Tibial artery (tissue), 4 donors: ENCODE results near the gene BCL11B.

Experiments
- DNase-seq, 2 donors: peaks; one replicate each; pipeline ENCODE4 v3.0.0-alpha.2; 2019
- H3K27ac ChIP-seq, 2 donors: fragments of 200-600 bp; sonication (generic) in 1 of 2; 1 replicate in 1 of 2; 2 replicates in 1 of 2; pipeline ENCODE4 v1.5.1; 2018 to 2019; ENCODE audit warnings: mild to moderate bottlenecking in 1 of 2
- H3K27me3 ChIP-seq, 2 donors: fragments of 200-600 bp; sonication (generic) in 1 of 2; one replicate each; pipeline versions ENCODE4 v1.5.1 to v1.6.0; 2016 to 2019
- H3K36me3 ChIP-seq, 3 donors: fragments of 200-600 bp; sonication (generic) in 2 of 3; one replicate each; pipeline ENCODE4 v1.5.1; 2016 to 2019; ENCODE audit warnings: mild to moderate bottlenecking in 2 of 3
- H3K4me1 ChIP-seq, 4 donors: fragments of 200-600 bp; sonication (generic) in 2 of 4; 1 replicate in 3 of 4; 2 replicates in 1 of 4; pipeline ENCODE4 v1.5.1; 2016 to 2019
- H3K4me3 ChIP-seq, 2 donors: fragments of 200-600 bp; sonication (generic) in 1 of 2; 1 replicate in 1 of 2; 2 replicates in 1 of 2; pipeline ENCODE4 v1.5.1; 2018 to 2019; ENCODE audit warnings: mild to moderate bottlenecking in 2 of 2
- H3K9me3 ChIP-seq, 3 donors: fragments of 200-600 bp; sonication (generic) in 1 of 3; one replicate each; pipeline ENCODE4 v1.5.1; 2016 to 2019
- intact Hi-C: fragments of 100-400 bp; cut with DNase I; formaldehyde crosslinking; loops from one replicate; pipeline ENCODE4 v1.15.0; 2023; ENCODE audit warnings: low total_unique reads
- TF ChIP-seq, protein P1 (sequence below), 2 experiments: fragments of 200-600 bp in 1 of 2; fragments of 450-650 bp in 1 of 2; IDR thresholded peaks; one replicate each; pipeline ENCODE4 v1.5.1; 2017 to 2019; ENCODE audit warnings: antibody characterized with exemption in 2 of 2, mild to moderate bottlenecking in 1 of 2, moderate library complexity in 1 of 2

BCL11B gene

DNA sequence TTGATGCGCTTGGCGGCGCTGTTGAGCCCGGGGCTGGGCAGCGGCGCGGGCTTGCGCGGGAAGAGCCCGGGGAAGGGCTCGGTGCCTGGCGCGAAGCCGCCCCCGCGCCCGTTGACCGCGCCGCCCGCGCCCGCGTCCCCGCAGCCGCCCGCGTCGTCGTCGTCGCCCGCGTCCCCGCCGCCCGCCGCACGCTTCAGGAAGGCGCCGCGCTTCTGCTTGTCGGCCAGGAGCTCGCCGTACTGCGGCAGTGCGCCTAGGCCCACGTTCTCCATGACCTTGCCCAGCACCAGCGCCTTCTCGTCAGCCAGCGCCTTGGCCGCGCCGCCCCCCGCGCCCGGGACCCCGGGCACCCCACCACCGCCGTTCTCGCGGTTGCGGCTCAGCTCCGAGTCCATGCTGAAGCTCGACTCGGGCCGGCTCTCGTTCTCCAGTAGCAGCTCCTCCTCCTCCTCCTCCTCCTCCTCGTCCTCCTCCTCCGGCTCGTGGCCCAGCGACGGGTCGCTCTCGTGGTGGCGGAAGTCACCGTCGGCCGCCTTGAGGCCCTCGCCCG is 97.2 kb downstream of the BCL11B start:
- H3K9me3 ChIP-seq = no peaks in the 10 kb centered on the region
- no peak overlapping the region for H3K27ac ChIP-seq
- TF ChIP-seq, protein P1, sequence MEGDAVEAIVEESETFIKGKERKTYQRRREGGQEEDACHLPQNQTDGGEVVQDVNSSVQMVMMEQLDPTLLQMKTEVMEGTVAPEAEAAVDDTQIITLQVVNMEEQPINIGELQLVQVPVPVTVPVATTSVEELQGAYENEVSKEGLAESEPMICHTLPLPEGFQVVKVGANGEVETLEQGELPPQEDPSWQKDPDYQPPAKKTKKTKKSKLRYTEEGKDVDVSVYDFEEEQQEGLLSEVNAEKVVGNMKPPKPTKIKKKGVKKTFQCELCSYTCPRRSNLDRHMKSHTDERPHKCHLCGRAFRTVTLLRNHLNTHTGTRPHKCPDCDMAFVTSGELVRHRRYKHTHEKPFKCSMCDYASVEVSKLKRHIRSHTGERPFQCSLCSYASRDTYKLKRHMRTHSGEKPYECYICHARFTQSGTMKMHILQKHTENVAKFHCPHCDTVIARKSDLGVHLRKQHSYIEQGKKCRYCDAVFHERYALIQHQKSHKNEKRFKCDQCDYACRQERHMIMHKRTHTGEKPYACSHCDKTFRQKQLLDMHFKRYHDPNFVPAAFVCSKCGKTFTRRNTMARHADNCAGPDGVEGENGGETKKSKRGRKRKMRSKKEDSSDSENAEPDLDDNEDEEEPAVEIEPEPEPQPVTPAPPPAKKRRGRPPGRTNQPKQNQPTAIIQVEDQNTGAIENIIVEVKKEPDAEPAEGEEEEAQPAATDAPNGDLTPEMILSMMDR (IDR thresholded peaks at IDR 0.05) = no peak
- DNase-seq = no peak
- no peaks in the 10 kb centered on the region for H3K36me3 ChIP-seq
- H3K4me3 ChIP-seq = no peak overlapping the region
- H3K4me1 ChIP-seq = no peaks in the 10 kb centered on the region
- intact Hi-C loops = no loop called here
- no peaks in the 10 kb centered on the region for H3K27me3 ChIP-seq

DNA sequence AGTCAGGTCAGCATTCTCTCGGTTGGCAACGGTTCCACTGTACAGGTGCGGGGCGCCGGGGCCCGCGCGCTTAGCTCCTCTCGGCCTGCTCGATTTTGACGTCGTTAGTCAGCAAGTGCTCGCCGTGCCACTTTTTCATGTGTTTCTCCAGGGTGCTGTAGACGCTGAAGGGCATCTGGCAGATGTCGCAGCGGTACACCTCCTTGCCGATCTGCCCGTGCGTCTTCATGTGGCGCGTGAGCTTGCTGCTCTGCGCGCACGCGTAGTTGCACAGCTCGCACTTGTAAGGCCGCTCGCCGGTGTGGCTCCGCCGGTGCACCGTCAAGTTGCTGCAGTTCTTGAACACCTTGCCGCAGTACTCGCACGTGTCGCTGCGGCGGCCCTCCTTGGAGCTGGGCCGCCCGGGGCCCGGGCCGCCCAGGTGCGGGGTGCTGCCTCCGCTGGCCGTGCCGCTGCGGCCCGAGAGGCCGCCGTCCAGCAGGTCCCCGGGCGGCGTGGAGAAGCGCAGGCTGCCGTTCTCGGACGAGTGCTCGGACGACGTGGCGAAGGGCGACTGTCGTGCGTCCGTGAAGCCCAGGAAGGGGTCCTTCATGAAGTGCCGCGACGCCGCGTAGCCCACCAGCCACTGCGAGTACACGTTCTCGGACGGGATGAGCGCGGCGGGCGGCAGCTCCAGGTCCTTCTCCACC is 97.8 kb downstream of the BCL11B start:
- Histone ChIP-seq H3K27ac (no peak overlapping the region), H3K27me3 (no peaks in the 10 kb centered on the region), H3K36me3 (no peaks in the 10 kb centered on the region), H3K9me3 (no peaks in the 10 kb centered on the region), H3K4me3 (no peak overlapping the region), H3K4me1 (no peaks in the 10 kb centered on the region)
- DNase-seq = no peak
- intact Hi-C loops = no loop called here
- TF ChIP-seq, protein P1 (IDR thresholded peaks at IDR 0.05) = no peak

DNA sequence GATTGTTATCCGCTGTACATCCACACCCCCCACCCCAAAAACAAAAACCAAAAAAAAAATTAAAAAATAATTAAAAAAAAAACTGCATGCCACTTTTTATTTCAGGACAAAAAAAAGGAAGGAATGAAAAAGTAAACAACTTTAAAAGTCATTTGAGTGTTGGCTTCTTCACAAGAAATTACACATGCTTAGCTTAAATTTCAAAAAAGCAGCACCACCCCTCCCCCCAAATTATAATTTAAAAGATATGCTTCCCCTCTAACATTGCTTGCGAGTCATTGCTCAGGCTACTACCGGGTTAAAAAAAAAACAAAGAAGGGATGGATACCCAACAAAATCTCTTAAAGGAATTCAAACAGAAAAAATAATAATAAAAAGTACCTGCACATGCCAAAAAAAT is 98.5 kb downstream of the BCL11B start:
- intact Hi-C loops = no loop called here
- no peak overlapping the region for H3K4me3 ChIP-seq
- H3K27ac ChIP-seq = no peak overlapping the region
- no peaks in the 10 kb centered on the region for H3K9me3 ChIP-seq
- TF ChIP-seq, protein P1 (IDR thresholded peaks at IDR 0.05) = no peak
- no peaks in the 10 kb centered on the region for H3K4me1 ChIP-seq
- no peaks in the 10 kb centered on the region for H3K36me3 ChIP-seq
- no peaks in the 10 kb centered on the region for H3K27me3 ChIP-seq
- DNase-seq = no peak

DNA sequence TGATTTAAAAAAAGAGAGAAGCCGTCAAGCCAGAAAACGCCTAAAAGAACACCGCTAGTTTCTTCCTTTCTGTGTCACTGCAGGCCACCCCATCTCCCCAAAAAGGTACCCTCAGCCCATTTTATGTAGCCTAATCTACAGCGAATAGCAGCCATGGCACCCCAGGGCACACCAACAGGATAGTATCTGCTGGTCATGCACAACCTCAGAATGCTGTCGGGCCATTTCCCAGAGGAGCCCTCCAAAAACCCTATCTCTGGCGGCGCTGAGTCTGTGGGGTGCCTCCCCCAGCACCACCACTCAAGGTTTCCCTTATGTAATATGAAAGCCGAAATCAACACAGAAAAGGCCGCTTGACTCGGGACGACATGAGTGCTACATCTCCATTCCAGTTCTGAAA is 98.9 kb downstream of the BCL11B start:
- intact Hi-C loops = no loop called here
- H3K27me3 ChIP-seq = no peaks in the 10 kb centered on the region
- H3K27ac ChIP-seq = no peak overlapping the region
- DNase-seq = no peak
- H3K4me1 ChIP-seq = no peaks in the 10 kb centered on the region
- no peak overlapping the region for H3K4me3 ChIP-seq
- H3K36me3 ChIP-seq = no peaks in the 10 kb centered on the region
- TF ChIP-seq, protein P1 (IDR thresholded peaks at IDR 0.05) = no peak
- H3K9me3 ChIP-seq = no peaks in the 10 kb centered on the region

DNA sequence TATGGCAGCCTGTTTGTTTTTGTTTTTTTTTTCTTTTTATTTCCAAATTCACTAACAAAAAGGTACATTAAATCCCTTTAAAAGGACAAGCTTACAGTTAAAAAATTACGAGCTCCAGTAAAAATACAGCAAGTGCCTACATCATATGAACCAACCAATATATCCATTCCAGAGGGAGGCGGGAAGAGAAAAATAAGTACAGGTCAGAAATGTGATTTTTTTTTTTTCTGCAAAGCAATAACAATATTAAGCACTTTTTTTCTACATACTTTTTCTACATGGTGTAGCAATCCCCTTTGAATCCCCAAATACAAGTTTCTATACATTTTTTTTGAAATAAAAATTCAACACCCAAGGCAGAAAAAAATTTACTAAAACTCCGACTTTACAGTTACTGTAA is 100.6 kb downstream of the BCL11B start:
- DNase-seq = no peak
- no peaks in the 10 kb centered on the region for H3K36me3 ChIP-seq
- no peak overlapping the region for H3K4me3 ChIP-seq
- TF ChIP-seq, protein P1 (IDR thresholded peaks at IDR 0.05) = no peak
- no peak overlapping the region for H3K27ac ChIP-seq
- H3K27me3 ChIP-seq = peaks cover 0 to 5% of the 10 kb centered on the region in 2 donors
- H3K9me3 ChIP-seq = no peaks in the 10 kb centered on the region
- intact Hi-C loops = no loop called here
- no peaks in the 10 kb centered on the region for H3K4me1 ChIP-seq
